Tibial nerve (tissue), 4 donors: Measurements from ENCODE around the gene DTNB. TPM values are rescaled to one million over a fixed set of nuclear protein-coding genes. Genes with fewer than 3 reads are reported as not detected.

Source experiments
- DNase-seq, 2 donors: peaks; one replicate each; pipeline ENCODE4 v3.0.0-alpha.2; 2019; ENCODE audit warnings: low spot score in 2 of 2
- H3K27ac ChIP-seq, 4 donors: fragments of 200-600 bp; sonication (generic) in 3 of 4; one replicate each; pipeline ENCODE4 v1.5.1; 2017 to 2019; ENCODE audit warnings: mild to moderate bottlenecking in 1 of 4
- H3K27me3 ChIP-seq, 2 donors: fragments of 200-600 bp; sonication (generic) in 1 of 2; one replicate each; pipeline versions ENCODE4 v1.5.1 to v1.6.0; 2017 to 2019
- H3K36me3 ChIP-seq, 3 donors: fragments of 200-600 bp; sonication (generic); one replicate each; pipeline ENCODE4 v1.5.1; 2018 to 2019
- H3K4me1 ChIP-seq, 4 donors: fragments of 200-600 bp; sonication (generic) in 3 of 4; one replicate each; pipeline ENCODE4 v1.5.1; 2017 to 2019
- H3K4me3 ChIP-seq, 4 donors: fragments of 200-600 bp; sonication (generic) in 3 of 4; one replicate each; pipeline ENCODE4 v1.5.1; 2017 to 2019; ENCODE audit warnings: mild to moderate bottlenecking in 1 of 4, moderate library complexity in 1 of 4
- H3K9me3 ChIP-seq, 4 donors: fragments of 200-600 bp; sonication (generic) in 3 of 4; one replicate each; pipeline ENCODE4 v1.5.1; 2017 to 2019
- EP300 ChIP-seq, 2 donors: sonication (generic); formaldehyde crosslinking; IDR thresholded peaks; one replicate each; pipeline ENCODE4 v1.6.1; 2017; ENCODE audit warnings: antibody characterized with exemption in 2 of 2, mild to moderate bottlenecking in 1 of 2
- POLR2A ChIP-seq, 2 donors: fragments of 450-650 bp; IDR thresholded peaks; one replicate each; pipeline ENCODE4 v1.6.1; 2017; ENCODE audit warnings: antibody characterized with exemption in 2 of 2, mild to moderate bottlenecking in 2 of 2, moderate library complexity in 2 of 2
- WGBS, 2 donors: methylation state at CpG; one replicate each; pipeline ENCODE4 v1.1.5; 2018; 5-methylcytosine and 5-hydroxymethylcytosine counted together
- total RNA-seq, 4 donors: library from RNA; depleted of rRNA; stranded (reverse); fragments of >200 nt; gene quantifications; one replicate each; pipeline ENCODE4 v1.1.0, GENCODE V29; 2016
- TF ChIP-seq, protein P1 (sequence below), 5 experiments: fragments of 200-600 bp in 3 of 5; fragments of 450-650 bp in 2 of 5; sonication (generic) in 3 of 5; IDR thresholded peaks; one replicate each; pipeline ENCODE4 v1.5.1; 2016 to 2019; ENCODE audit warnings: antibody characterized with exemption in 5 of 5, mild to moderate bottlenecking in 3 of 5, moderate library complexity in 2 of 5

DTNB gene
- total RNA-seq, 4 donors from 2014 or later: 9.4 to 18.6 (median 13.1) TPM

DNA sequence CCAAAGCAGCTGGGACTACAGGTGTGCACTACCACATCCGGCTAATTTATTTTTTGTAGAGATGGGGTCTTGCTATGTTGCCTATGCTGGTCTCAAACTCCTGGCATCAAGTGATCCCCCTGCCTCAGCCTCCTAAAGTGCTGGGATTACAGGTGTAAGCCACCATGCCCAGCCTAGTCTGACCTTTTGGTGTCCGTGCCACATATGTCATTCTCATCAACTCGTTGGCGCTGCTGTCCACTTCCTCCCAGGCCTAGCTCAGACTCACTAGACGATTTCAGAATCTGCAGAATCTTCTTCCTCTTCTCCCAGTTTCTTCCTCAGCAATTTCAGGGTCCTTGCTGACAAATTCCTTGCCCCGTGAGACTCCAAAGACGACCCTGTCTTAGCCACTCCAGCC, 291.9 kb downstream of the DTNB start:
- peaks cover 0 to 22% (median 9%) of the 10 kb centered on the region in 4 donors for H3K4me1 ChIP-seq
- H3K36me3 ChIP-seq: peaks cover 0 to under 1% (median 0%) of the 10 kb centered on the region in 3 donors
- no peak overlapping the region for H3K4me3 ChIP-seq
- no peak for DNase-seq
- no peaks in the 10 kb centered on the region for H3K9me3 ChIP-seq
- no peaks in the 10 kb centered on the region for H3K27me3 ChIP-seq
- no peak for TF ChIP-seq EP300 (IDR thresholded peaks at IDR 0.05)
- TF ChIP-seq POLR2A (IDR thresholded peaks at IDR 0.05): no peak
- TF ChIP-seq, protein P1, sequence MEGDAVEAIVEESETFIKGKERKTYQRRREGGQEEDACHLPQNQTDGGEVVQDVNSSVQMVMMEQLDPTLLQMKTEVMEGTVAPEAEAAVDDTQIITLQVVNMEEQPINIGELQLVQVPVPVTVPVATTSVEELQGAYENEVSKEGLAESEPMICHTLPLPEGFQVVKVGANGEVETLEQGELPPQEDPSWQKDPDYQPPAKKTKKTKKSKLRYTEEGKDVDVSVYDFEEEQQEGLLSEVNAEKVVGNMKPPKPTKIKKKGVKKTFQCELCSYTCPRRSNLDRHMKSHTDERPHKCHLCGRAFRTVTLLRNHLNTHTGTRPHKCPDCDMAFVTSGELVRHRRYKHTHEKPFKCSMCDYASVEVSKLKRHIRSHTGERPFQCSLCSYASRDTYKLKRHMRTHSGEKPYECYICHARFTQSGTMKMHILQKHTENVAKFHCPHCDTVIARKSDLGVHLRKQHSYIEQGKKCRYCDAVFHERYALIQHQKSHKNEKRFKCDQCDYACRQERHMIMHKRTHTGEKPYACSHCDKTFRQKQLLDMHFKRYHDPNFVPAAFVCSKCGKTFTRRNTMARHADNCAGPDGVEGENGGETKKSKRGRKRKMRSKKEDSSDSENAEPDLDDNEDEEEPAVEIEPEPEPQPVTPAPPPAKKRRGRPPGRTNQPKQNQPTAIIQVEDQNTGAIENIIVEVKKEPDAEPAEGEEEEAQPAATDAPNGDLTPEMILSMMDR (IDR thresholded peaks at IDR 0.05): no peak
- H3K27ac ChIP-seq: no peak overlapping the region
- 77 to 86% methylated on average over 7 of the region's 7 CpGs for WGBS, 2 donors

DNA sequence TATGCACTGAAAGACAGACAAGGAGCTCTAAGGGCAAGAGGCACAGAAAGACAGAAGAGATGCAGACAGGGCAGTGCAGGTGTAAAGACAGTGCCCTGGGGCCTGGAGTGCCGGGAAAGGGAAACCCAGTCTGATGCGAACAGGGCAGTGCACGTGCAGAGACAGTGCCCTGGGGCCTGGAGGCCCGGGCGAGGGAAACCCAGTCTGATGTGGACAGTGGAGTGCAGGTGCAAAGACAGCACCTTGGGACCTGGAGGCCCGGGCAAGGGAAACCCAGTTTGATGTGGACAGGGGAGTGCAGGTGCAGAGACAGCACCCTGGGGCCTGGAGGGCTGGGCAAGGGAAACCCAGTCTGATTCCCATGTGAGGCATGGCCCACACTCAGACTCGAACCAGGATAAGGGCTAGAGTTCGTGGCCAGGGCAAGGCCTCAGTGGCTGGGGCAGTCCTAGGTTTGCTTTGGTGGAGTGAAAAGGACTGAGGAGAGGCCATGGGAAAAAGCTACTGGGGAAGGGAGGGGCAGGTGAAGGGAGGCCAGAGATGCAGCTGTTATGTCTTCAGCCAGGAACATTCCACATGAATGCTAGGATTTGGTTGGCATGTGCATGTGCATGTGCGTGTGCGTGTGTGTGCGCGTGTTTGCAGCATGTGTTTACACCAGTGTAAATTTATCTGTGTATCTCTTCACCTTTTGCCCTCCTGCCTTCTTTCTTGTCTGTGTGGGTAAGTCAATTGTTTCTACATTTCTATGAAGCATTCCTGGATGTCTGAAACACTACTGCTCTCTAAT, 292.6 kb downstream of the DTNB start:
- H3K27me3 ChIP-seq: no peaks in the 10 kb centered on the region
- no peak overlapping the region for H3K27ac ChIP-seq
- 65 to 73% methylated on average over 12 of the region's 12 CpGs for WGBS, 2 donors
- no peaks in the 10 kb centered on the region for H3K36me3 ChIP-seq
- no peak overlapping the region for H3K4me3 ChIP-seq
- no peak for DNase-seq
- H3K9me3 ChIP-seq: no peaks in the 10 kb centered on the region
- H3K4me1 ChIP-seq: peaks cover 0 to 25% (median 12%) of the 10 kb centered on the region in 4 donors
- TF ChIP-seq POLR2A (IDR thresholded peaks at IDR 0.05): no peak
- TF ChIP-seq, protein P1 (IDR thresholded peaks at IDR 0.05): no peak
- TF ChIP-seq EP300 (IDR thresholded peaks at IDR 0.05): no peak

DNA sequence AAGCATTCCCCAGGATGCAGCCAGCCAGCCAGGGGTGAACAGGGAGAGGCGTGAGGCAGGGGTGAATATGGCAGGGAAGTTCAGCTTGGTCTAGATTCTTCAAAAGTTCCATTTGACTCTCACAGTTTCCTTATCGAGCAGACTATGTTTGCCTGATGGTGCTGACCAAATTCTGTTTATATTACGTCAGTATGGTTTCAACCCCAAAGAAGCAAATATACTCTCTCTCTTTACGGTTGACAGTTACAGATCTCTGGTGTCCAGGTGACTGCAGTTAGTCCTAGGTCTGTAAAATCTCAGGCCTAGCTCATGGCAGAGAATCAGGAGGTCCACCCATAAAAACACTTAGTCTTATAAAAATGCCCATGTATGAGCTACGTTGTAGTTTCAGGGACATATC, 293.4 kb downstream of the DTNB start:
- H3K4me1 ChIP-seq: peaks cover 0 to 25% (median 12%) of the 10 kb centered on the region in 4 donors
- H3K9me3 ChIP-seq: no peaks in the 10 kb centered on the region
- no peaks in the 10 kb centered on the region for H3K36me3 ChIP-seq
- no peak for DNase-seq
- TF ChIP-seq, protein P1 (IDR thresholded peaks at IDR 0.05): no peak
- TF ChIP-seq EP300 (IDR thresholded peaks at IDR 0.05) (no peak), POLR2A (IDR thresholded peaks at IDR 0.05) (no peak)
- H3K27me3 ChIP-seq: no peaks in the 10 kb centered on the region
- no peak overlapping the region for H3K27ac ChIP-seq
- H3K4me3 ChIP-seq: no peak overlapping the region
- 93% methylated on average over 5 of the region's 5 CpGs for WGBS, 2 donors

DNA sequence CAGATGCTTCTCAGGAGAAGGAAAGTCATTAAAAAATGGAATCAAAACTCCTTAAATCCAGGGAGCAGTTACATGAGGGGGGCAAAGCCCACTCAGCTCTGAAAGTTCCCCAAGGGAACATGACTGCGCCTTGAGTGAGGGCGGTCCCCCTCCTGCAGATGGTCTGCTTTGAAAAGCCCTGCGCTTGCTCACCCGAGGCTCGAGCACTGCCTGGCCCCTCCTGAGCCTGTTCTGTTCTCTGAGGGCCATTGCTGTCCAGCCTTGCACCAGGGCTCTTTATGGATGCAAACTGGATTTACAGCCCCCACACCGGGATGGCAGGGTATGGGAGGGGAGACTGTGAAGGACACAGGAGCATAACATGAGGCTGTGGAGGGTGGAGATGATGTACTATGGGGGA, 293.8 kb downstream of the DTNB start:
- Histone ChIP-seq H3K27me3 (no peaks in the 10 kb centered on the region), H3K4me3 (no peak overlapping the region), H3K27ac (no peak overlapping the region), H3K4me1 (peaks cover 0 to 25% (median 12%) of the 10 kb centered on the region in 4 donors), H3K9me3 (no peaks in the 10 kb centered on the region), H3K36me3 (no peaks in the 10 kb centered on the region)
- TF ChIP-seq EP300 (IDR thresholded peaks at IDR 0.05) (no peak), POLR2A (IDR thresholded peaks at IDR 0.05) (no peak)
- TF ChIP-seq, protein P1 (IDR thresholded peaks at IDR 0.05): no peak
- WGBS, 2 donors: 97 to 98% methylated on average over 6 of the region's 6 CpGs
- no peak for DNase-seq

DNA sequence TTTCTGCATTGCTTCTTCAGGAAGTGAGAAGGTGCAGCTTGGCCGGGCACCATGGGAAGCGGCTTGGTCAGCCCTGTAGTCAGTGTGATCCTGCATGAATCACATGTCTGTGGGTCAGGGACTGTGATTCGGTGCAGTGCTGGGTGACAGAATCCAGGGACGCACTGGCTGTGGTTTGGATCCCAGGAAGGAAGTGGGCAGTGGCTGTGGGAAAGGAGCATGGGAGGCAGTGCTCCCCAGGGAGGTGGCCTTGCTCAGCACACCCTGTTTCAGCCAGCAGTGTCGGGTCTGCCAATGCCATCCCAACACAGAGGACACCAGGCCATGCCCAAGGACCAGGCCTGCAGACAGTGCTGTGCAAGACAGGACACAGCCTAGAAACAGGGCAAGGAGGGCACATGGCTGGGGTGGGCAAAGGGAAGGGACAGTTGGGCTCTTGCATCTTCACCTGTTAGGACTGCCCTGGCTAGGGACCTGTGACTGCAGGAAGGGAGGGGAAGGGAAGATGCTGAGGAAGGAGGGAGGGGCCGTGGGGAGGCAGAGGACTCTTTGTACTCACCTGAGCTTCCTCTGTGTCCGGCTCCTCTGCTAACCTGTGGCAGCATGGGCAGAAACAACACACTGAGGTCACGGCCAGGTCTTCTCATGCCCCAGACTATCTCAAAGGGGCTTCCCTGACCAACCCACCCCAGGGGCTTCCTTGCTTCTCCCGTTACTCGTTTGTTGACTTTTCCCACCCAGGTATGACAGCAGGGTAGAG, 294.5 kb downstream of the DTNB start:
- TF ChIP-seq EP300 (IDR thresholded peaks at IDR 0.05) (no peak), POLR2A (IDR thresholded peaks at IDR 0.05) (no peak)
- TF ChIP-seq, protein P1 (IDR thresholded peaks at IDR 0.05): no peak
- Histone ChIP-seq H3K27ac (no peak overlapping the region), H3K27me3 (no peaks in the 10 kb centered on the region), H3K36me3 (no peaks in the 10 kb centered on the region), H3K4me1 (peaks cover 0 to 25% (median 12%) of the 10 kb centered on the region in 4 donors), H3K4me3 (no peak overlapping the region), H3K9me3 (no peaks in the 10 kb centered on the region)
- DNase-seq: no peak
- 86 to 91% methylated on average over 10 of the region's 10 CpGs for WGBS, 2 donors
